Nephron progenitor cell (in vitro differentiated cells): Measurements from ENCODE around the gene LRIF1.

ENCODE experiments used
- DNase-seq: peaks from one replicate; pipeline ENCODE4 v3.0.0; 2021
- H3K27ac Mint-ChIP-seq: 2 replicates; pipeline ENCODE4 v1.8.0; 2021; ENCODE audit warnings: mild to moderate bottlenecking, moderate library complexity, mixed read lengths
- H3K27me3 Mint-ChIP-seq: 2 replicates; pipeline ENCODE4 v1.8.0; 2021; ENCODE audit warnings: mild to moderate bottlenecking, low read depth, mixed read lengths; ENCODE audit not compliant: poor library complexity
- H3K36me3 Mint-ChIP-seq: 2 replicates; pipeline ENCODE4 v1.8.0; 2021; ENCODE audit warnings: low read depth, mixed read lengths
- H3K4me1 Mint-ChIP-seq: 2 replicates; pipeline ENCODE4 v1.8.0; 2021; ENCODE audit warnings: mixed read lengths
- H3K4me3 Mint-ChIP-seq: 2 replicates; pipeline ENCODE4 v1.8.0; 2021; ENCODE audit warnings: mild to moderate bottlenecking, moderate library complexity, mixed read lengths
- H3K9me3 Mint-ChIP-seq: 2 replicates; pipeline ENCODE4 v1.8.0; 2021; ENCODE audit warnings: mild to moderate bottlenecking, moderate library complexity, mixed read lengths
- CTCF ChIP-seq: fragments of 200-600 bp; sonication (generic); IDR thresholded peaks from 2 replicates; pipeline ENCODE4 v1.5.0; 2021; ENCODE audit warnings: antibody characterized with exemption

Gene LRIF1

GRCh38 chr1:110912784-110913183 is 50.9 kb downstream of the LRIF1 start:
- no peak overlapping the region for H3K27ac Mint-ChIP-seq
- H3K36me3 Mint-ChIP-seq = no peaks in the 10 kb centered on the region
- H3K9me3 Mint-ChIP-seq = peaks cover 22% of the 10 kb centered on the region
- H3K4me3 Mint-ChIP-seq = no peak overlapping the region
- H3K4me1 Mint-ChIP-seq = no peaks in the 10 kb centered on the region
- no peak for DNase-seq
- no peaks in the 10 kb centered on the region for H3K27me3 Mint-ChIP-seq
- no peak for TF ChIP-seq CTCF

- no peak for DNase-seq
- H3K27ac Mint-ChIP-seq = no peak overlapping the region
- H3K4me3 Mint-ChIP-seq = no peak overlapping the region
- no peaks in the 10 kb centered on the region for H3K36me3 Mint-ChIP-seq
- H3K27me3 Mint-ChIP-seq = peaks cover 3% of the 10 kb centered on the region
- no peaks in the 10 kb centered on the region for H3K4me1 Mint-ChIP-seq
- TF ChIP-seq CTCF = no peak
- no peaks in the 10 kb centered on the region for H3K9me3 Mint-ChIP-seq
Observed at GRCh38 chr1:110903853-110904500, 59.7 kb downstream of the LRIF1 start.

- Mint-ChIP-seq H3K27ac (no peak overlapping the region), H3K9me3 (no peaks in the 10 kb centered on the region), H3K4me1 (no peaks in the 10 kb centered on the region), H3K4me3 (no peak overlapping the region), H3K27me3 (peaks cover 3% of the 10 kb centered on the region), H3K36me3 (no peaks in the 10 kb centered on the region)
- no peak for DNase-seq
- TF ChIP-seq CTCF = no peak
Observed at GRCh38 chr1:110902820-110903463, 60.8 kb downstream of the LRIF1 start.

- H3K4me1 Mint-ChIP-seq = no peaks in the 10 kb centered on the region
- peaks cover 3% of the 10 kb centered on the region for H3K27me3 Mint-ChIP-seq
- no peak for DNase-seq
- H3K4me3 Mint-ChIP-seq = no peak overlapping the region
- TF ChIP-seq CTCF = no peak
- H3K36me3 Mint-ChIP-seq = no peaks in the 10 kb centered on the region
- no peaks in the 10 kb centered on the region for H3K9me3 Mint-ChIP-seq
- H3K27ac Mint-ChIP-seq = no peak overlapping the region
Observed at GRCh38 chr1:110899458-110899843, 64.3 kb downstream of the LRIF1 start.

- no peak overlapping the region for H3K4me3 Mint-ChIP-seq
- peaks cover 3% of the 10 kb centered on the region for H3K27me3 Mint-ChIP-seq
- no peaks in the 10 kb centered on the region for H3K4me1 Mint-ChIP-seq
- no peak for DNase-seq
- H3K36me3 Mint-ChIP-seq = no peaks in the 10 kb centered on the region
- no peaks in the 10 kb centered on the region for H3K9me3 Mint-ChIP-seq
- H3K27ac Mint-ChIP-seq = no peak overlapping the region
- no peak for TF ChIP-seq CTCF
Observed at GRCh38 chr1:110898734-110899457, 64.8 kb downstream of the LRIF1 start.
